Retina (tissue), 1 donor: ENCODE data around the gene OSBP2.
A peak's percentile ranks its signal among the peaks of the same experiment; 100 is the strongest.
"Not testable (repeated sequence)": the region's sequence is repeated elsewhere in the genome, so short reads cannot be mapped to it uniquely, and the experiment has no call there.

ENCODE experiments used
- DNase-seq: peaks from one replicate; pipeline ENCODE4 v3.0.0-alpha.2; 2016

OSBP2 gene

DNA sequence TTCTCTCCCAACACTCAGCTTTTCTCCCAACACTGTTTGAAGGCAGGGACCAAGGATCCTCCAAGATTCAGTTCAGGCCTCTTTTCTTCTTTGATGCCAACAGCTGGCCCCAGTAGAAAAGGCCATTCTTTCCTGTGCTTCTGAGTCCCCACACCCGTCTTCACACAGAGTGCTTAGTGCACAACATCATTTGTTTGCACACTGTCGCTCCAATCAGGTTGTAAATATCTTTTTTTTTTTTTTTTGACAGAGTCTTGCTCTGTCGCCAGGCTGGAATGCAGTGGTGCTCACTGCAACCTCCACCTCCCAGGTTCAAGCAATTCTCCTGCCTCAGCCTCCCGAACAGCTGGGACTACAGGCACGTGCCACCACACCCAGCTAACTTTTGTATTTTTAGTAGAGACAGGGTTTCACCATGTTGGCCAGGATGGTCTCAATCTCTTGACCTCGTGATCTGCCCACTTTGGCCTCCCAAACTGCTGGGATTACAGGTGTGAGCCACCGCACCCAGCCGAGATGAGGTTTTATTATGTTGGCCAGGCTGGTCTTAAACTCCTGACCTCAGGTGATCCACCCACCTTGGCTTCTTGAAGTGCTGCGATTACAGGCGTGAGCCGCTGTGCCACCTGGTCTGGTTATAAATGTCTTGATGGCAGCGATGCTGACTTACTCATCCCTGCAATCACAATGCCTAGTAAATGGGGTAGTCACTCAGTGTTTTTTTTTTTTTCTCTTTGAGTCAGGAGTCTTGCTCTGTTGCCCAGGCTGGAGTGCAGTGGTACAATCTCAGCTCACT, 14.6 kb upstream of the OSBP2 start:
- not testable (repeated sequence) for DNase-seq

DNA sequence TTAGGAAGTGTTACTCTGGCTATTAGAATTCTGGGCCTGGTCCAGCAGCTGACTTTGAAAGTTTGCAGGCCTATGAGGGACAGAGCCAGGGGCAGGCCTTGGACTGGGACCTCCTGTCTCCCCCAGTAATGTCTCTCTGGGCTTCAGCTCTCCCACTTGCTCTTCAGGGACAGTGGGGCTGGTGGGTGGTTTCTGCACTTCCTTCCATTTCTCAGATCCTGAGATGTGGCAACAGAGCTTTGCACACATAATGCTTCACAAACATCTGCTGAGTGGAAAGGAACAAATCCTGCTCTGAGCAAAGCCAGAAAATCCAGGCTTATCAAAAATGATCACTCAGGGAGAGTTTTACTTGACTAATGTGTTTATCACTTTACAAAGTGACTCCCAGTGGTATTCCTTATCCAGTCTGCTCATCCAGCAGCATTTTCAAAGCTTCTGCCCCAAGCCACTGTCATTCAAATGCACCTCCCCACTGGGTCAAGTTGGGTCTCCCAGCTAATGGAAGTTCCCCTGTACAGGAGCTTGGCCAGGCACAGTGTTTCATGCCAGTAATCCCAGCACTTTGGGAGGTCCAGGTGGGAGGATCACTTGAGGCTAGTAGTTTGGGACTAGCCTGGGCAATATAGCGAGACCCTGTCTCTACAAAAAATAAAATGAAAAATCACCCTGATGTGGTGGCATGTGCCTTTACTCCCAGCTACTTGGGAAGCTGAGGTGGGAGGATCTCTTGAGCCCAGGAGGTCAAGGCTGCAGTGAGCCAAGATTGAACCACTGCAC, 13.5 kb upstream of the OSBP2 start:
- DNase-seq: no peak

DNA sequence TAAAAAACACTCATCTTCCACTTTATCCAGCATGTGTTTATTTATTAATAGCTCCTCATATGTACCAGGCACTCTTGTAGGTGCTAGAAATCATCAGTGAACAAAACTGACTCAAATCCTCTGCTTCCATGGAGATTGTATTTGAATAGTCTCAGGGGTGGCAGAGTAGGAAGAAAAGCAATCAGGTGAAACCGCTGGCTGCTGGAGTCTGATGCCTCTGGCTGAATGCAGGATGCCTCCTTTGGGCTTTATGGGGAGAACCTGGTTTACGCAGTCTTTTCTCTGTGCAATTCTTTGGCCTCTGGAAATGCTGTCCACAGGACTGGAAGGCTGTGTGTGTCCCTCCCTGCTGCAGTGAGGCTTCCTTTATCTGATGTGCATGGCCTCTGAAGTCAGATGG, 12.8 kb upstream of the OSBP2 start:
- no peak for DNase-seq

DNA sequence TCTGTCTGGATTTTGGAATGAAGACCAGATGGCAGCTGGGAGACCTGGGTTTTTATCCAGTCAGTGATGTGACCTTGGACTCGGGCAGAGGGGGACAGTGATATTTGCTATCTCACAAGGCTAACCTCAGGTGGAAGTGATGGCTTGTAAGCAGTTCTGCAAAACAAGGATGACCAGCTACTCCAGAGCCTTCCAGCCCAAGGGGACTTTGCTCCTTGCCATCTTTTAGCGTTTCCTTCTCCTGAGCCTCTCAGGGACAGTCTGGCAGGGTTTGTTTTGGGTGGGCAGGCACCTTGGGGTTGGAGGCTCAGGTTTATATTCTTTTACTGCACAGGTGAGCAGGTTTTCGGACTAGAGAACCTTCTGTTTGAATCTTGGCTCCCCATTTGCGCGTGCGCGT, 9.5 kb upstream of the OSBP2 start:
- no peak for DNase-seq

DNA sequence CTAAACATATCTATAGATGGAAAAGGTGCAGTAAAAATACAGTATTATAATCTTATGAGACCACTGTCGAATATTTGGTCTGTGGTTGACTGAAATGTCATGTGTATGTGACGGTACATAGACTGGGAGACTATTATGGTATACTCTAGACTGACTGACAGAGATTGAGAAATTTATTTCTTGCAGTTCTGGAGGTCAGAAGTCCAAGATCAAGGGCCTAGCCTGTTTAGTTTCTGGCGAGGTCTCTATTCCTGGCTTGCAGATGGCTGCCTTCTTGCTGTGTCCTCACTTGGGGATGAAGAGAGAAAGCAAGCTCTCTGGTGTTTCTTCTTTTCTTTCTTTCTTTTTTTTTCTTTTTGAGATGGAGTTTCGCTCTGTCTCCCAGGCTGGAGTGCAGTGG, 7.3 kb upstream of the OSBP2 start:
- no peak for DNase-seq

DNA sequence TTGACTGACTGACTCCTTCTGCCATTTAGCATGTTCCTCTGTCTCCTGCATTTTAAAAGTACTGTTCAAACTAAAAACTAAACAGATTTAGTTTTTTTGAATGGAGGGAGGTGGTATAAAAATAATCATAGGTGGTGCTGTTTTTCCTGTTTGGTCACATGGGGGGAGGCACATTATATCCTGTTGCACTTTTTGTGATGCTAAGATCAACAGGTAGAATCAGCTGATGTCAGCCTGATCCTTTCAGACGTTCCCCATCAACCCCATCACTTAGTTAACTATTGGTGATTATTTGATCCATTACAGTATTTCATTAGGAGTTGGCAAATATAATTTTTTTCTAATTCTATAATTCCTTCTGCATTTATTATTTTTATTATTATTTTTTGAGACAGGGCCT, 5.1 kb upstream of the OSBP2 start:
- no peak for DNase-seq

DNA sequence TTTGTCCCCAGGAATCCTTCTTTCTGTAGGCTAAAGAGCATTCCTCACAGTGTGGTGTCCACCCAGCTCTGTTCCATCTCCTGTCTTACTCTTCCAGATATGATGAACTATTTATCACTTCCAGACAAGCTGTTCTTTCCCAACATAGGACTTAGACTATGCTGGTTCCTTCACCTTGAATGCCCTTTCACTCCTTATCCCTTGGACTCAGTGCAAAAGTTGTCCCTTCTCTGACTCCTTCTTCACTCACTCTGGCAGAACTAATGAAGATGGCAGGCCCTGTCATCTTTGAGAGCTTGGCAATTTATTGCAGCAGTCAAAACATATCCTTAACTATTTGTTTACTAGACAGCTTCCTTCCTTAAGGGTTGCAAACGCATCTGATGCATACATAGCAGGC, 3.5 kb upstream of the OSBP2 start:
- DNase-seq: no peak

DNA sequence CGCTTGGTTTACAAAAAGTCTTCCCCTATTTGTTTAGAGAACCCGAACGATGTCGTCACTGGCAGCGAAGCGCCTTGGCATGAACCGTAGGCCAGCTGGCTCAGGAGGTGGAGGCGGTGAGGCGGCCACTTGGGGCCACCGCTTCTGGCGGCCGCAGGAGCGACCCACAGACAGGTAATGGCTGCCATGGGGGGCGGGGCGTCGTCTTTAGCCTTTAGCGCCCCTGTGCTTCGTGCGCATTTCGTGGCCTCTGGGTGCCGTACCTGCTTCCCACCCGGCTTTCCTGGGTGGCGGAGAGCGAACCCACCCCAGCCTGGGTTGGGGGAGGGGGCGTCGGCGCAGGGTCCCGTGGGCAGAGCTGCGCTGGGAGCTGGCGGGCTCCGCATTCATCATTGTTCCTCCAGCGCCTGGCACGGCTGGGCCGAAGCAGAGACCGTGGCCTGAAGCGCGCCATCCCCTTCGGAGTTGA, 469 bp upstream of the OSBP2 start:
- DNase-seq: peak; percentile 92

DNA sequence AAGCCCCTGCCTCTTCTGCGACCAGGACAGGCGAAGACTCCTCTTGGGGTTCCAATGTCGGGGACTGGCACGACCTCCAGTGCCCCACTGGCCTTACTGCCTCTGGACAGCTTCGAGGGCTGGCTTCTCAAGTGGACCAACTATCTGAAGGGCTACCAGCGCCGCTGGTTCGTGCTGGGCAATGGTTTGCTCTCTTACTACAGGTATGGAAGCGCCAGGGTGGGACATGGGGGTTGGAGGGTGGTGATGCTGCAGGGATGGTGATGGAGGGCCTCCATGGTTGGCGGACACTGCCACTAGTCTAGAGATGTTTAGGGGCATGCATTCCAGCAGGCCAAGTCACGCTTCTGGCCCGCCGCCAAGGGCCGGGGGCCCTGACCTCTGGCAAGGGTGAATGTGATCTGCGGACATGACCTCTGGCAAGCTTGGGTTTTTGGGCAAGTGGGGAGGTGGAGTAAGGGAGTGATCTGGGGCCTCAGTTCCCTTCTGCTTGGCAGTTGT, 727 bp downstream of the OSBP2 start:
- no peak for DNase-seq

DNA sequence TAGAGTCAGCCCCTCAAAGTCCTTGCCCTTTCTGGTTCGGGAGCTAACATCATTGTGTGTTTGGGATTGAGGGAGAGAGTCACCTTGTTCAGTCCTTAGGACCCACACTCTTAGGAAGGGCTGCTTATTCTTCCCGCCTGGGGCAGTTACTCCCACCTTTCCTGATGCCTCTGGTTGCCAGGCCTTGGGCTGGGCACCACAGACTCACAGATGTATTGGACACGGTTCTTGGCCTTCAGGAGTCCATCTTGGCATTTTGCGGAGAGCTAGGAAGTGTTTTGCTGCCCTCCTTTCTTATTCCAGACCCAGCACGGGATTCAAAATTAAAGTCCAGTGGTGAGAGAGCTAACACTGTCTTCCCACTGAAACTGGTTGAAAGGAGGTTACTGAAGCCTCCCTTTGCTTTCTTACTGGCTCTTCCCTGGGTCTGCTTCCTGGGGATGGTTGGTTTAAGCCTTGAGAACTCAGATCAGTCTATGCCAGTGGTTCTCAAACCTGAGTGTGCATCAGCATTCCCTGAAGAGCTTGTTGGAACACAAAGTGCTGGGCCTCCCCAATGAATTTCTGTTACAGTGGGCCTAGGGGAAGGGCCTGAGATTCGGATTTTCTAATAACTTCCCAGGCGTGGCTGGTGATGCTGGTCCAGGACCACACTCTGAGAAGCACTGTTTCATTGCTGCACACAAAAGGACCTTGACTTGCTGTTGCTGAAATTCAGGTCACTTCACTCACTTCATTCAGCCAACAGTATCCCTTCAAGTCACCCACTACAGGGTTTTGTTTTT, 1.4 kb downstream of the OSBP2 start:
- no peak for DNase-seq

DNA sequence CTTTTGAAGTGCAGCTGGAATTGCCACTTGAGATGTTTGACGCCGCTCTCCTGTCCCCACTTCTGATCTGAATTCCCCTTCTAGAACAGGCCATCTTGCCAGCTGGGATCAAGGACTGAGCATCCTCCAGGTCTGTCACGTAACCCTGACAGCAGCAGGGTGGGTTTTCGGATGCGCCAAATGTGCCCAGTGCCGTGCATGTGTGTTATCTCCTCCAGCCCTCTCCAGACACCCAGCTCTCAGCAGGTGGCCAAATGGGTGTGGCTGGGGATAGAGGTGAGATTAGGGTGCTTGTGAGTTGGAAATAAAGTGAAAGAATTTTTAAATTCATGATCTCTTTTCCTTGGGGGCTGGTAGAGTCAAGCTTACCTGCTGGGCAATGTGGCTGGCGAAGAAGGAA, 3.3 kb downstream of the OSBP2 start:
- no peak for DNase-seq

DNA sequence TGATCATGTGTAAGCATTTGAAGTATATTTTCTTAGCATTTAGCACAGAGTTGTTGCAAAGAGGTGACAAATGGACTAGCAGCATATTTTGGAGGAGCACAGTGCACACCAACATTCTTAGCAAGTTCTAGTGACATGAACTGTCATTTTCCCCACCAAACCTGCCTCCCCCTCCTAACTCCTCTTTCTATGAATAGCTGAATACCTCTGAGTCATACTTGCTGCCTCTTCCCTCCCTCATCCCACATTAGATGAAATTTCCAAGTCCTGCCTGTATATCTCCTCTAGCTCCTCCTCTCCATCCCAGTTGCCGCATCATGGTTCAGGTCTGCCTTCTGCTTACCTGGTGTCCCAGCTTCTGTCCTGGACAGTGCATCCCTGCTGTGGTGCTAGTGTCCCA, 7.2 kb downstream of the OSBP2 start:
- DNase-seq: no peak

DNA sequence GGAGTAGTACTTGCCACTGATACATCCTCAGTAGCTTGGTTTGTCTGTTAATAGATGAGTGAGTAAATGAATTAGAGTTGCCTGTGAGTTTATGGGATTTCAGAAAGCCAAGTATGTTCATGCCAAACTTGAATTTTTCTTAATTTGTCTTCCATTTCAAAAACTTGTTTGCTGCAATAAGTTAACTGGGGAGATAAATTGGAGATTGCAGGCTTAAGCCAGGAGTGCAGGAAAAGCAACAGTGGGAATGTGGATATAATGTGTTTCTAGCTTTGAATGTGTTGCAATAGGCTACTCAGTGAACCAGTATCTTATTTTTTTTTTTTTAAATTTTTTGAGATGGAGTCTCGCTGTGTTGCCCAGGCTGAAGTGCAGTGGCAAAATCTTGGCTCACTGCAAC, 8.2 kb downstream of the OSBP2 start:
- DNase-seq: no peak

DNA sequence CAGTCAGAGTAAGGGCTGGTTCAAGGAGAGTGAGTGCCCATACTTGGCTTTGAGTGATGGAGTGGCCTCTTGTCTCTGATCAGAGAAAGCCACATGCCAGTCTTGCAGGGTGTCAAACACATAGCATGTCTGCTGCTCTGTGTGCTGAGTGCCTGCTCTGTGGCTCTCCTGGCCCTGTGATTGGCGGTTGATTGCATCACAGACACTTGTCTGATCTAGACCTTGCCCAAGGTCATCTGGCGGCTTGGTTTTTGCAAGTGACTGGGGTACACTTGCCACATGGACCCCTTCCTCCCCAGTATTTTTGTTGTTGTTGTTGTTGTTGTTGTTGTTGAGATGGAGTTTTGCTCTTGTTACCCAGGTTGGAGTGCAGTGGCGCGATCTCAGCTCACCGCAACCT, 10.3 kb downstream of the OSBP2 start:
- DNase-seq: no peak

DNA sequence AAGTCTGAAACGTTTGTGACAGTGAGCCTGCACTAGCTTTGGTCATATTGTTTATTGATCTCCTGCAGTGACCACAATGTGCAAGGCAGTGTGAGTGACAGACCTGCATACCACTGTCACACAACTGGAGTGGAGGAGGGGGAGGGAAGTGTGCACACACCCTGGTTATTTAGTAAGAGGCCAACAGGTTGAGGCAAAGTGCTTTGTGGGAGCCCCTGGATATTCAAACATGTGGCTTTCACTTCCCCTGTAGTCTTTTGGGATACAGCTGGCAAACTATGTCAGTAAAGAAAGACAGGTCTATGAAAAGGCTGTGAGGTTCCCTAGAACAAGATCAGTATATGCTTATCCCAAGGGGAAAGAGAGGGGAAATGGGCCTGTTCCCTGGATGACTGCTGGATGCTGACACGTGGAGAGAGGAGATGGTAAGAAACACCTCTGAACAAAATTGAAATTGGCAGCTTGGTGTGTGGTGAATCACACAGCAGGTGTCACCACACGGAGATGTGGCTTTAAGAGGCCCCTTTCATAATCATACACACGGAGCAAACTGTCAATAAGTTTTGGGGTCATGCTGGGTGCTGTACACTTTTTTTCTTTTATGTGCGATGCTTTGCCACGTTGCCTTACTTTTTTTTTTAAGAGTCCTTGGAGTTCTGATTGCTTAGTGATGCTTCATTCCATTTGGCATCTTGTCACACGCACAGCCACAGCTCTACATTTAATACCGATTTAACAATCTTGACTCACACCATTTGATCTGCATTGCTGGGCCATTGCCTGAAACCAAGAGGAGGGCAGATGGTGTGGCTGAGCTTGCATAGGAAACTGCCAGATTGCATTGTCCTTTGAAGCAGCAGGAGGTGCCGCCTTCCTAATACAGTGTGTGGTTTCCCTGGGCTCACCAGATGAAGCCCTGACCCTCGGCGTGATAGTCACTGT, 11.3 kb downstream of the OSBP2 start:
- peak; percentile 64 for DNase-seq

DNA sequence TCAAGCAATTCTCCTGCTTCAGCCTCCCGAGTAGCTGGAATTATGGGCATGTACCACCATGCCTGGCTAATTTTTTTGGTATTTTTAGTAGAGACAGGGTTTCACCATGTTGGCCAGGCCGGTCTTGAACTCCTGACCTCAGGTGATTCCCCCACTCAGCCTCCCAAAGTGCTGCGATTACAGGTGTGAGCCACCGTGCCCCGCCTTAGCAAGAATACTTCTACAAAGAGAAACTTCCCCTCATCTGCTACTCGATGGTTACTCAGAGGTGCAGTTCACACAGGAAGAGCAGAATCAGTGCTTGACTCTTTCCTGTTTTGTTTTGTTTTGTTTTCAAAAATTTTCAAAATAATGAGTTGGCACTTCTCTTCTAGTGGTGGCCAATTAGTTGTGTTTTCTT, 15.3 kb downstream of the OSBP2 start:
- DNase-seq: not testable (repeated sequence)

DNA sequence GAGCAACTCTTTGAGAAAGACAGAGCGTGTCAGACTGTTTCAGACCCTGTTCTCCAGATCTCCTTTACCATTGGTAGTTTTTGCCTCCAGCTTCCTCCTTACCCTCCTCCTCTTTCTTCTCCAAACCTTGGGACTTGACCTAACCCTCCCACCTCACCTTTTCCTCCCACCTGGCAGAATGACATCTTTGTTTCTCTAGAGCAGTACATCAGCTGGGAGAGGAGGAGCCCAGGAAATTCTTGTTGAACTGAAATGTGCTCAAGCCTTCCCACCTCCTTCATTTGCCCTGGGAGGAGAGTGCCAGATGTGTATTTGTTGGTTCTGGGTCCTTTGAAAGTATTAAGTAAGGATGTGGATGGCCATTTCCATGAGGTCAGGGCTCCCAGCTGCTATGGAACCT, 17.4 kb downstream of the OSBP2 start:
- DNase-seq: no peak

DNA sequence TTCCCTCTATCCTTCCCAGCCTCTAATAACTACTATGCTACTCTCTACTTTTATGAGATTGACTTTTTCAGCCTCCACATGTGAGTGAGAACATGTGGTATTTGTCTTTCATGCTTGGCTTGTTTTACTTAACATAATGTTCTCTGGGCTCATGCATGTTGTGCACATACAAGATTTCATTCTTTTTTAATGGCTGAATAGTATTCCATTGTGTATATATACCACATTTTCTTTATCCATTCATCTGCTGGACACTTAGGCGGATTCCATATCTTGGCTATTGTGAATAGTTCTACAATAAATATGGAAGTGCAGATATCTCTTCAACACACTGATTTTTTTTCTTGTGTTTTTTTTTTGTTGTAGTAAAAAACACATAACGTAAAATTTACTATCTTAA, 19.4 kb downstream of the OSBP2 start:
- DNase-seq: no peak

DNA sequence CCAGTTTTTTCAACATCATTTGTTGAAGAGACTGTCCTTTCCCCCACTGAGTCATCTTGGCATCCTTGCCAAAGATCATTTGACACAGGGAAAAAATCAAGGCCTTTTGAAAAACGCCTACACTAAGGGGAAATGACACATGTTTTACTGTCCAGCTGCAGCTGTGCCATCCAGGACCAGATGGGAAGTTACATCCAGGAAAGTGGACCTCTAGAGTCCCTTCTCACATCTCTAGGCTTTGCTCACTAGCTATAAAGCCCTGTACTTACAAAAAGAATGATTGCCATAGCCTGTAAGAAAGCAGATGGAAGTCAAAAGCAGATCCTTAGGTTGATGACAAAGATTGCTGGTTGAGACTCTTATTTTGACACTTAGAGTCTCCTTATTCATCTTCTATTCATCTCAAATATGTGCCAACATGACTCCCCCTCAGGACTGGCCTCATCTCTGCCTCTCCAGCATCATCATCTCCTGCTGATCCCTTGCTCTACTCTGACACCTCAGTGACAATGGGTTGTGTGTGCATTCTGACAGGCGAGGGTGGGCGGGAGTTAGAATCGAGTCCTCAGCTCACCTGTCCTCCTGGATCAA, 22.8 kb downstream of the OSBP2 start:
- DNase-seq: no peak

DNA sequence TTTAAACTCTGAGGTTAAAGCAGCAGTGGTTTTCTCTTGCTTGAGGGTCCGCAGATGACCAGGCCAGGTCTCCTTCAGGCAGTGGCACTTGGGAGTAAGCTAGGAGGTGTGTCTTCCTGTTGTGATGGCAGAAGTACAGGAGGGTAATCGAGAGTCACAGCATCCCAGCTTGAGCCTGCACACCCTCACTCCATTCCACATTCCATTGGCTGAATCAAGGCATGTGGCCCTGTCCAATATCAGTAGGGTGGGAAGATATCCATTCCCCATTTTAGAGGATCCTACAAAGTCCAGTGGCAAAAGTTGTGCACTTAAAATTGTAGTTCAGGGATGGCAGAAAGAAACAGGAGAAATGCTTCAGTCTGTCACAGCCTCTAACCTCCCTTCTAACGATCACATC, 23.3 kb downstream of the OSBP2 start:
- DNase-seq: no peak

DNA sequence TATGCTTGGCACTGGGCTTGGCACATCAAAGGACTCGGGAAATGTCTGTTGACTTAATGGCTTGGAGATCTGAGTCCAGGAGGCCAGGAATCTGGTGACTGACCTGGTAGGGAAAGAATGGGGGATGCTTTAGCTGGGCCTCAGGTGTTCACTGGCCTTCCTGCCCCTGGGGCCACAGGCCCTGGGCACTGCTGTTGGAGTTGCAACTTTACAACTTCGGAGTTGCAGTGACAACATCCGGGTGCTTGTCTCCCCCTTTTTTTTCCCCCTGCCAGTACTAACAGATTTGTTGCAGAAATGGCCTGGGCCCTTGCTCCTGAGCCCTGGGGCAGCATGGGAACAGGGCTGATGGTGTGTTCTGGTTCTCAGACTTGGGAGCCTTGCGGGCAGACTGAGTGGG, 23.8 kb downstream of the OSBP2 start:
- no peak for DNase-seq

DNA sequence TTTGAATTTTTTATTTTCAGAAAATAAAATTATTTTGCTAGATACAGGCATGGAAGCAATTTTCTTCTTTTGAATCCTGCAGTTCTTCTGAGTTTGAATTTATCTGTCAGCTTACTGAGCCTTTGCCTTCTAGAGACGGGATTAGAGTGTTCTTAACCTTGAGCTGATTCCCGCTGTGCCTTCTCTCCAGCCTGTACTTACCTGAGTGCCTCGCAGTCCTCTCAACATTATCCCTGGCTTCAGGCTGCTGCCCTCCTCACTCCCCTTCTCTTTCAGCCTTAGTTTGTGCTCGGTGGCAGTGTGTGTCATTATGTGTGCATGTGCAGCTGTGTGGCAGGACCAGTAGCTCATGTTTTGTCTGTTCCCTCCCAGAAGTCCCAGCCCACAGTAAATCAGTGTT, 24.3 kb downstream of the OSBP2 start:
- DNase-seq: no peak
